H1 (cell line): ENCODE data around the gene POU3F2. TPM values are rescaled to one million over a fixed set of nuclear protein-coding genes. Genes with fewer than 3 reads are reported as not detected.

Experiments
- POLR2AphosphoS5 ChIP-seq: IDR thresholded peaks from 2 replicates; pipeline ENCODE4 v1.6.1; 2011; ENCODE audit warnings: low read depth, low read length
- RNF2 ChIP-seq: fragments of 200-900, 300-1000 bp; sonication (generic); IDR thresholded peaks from 2 replicates; pipeline ENCODE4 v1.7.1; 2016; ENCODE audit warnings: borderline replicate concordance, low read depth, mild to moderate bottlenecking, antibody characterized with exemption, low read length; ENCODE audit not compliant: poor library complexity, severe bottlenecking; ENCODE audit errors: missing control alignments
- TCF12 ChIP-seq: IDR thresholded peaks from 2 replicates; pipeline ENCODE4 v1.6.1; 2011; ENCODE audit warnings: low read depth, mild to moderate bottlenecking, low read length
- polyA plus RNA-seq, 7 experiments: library from polyadenylated mRNA; depleted of rRNA in 3 of 7; stranded (reverse) in 5 of 7; unstranded in 2 of 7; fragments of >200 nt in 5 of 7; fragments of 200-250 nt in 2 of 7; gene quantifications; 1 replicate in 5 of 7; 2 replicates in 1 of 7; 4 replicates in 1 of 7; pipeline versions ENCODE4 v1.2.1 to v1.2.3, GENCODE V29; 2011 to 2013; ENCODE audit warnings: missing spikeins in 2 of 7, mixed read lengths in 2 of 7
- total RNA-seq: library from RNA; stranded (reverse); fragmentation: NEBNext Ultra II Directional; extraction: Animal tissue kit (Norgen Biotek cat#: 25700); gene quantifications from 2 replicates; pipeline ENCODE4 v1.2.1, GENCODE V29; 2021
- TF ChIP-seq, protein P1 (sequence below): IDR thresholded peaks from 2 replicates; pipeline ENCODE4 v1.6.1; 2012; ENCODE audit warnings: low read length, inconsistent platforms

The POU3F2 gene
- total and polyA plus RNA-seq, 2 of the 8 experiments (the other 6 are each of a cell fraction or from before 2014, with no cell fraction given), result 0.09 to 0.35 TPM

GRCh38 chr6:98841621-98842341 is 7.4 kb downstream of the POU3F2 start (continued):
- no peak for TF ChIP-seq POLR2AphosphoS5
- TF ChIP-seq RNF2, result no peak
- 0 out of 2 replicates have a peak, but pooled peaks have one; percentile 3 for TF ChIP-seq TCF12
- TF ChIP-seq, protein P1, sequence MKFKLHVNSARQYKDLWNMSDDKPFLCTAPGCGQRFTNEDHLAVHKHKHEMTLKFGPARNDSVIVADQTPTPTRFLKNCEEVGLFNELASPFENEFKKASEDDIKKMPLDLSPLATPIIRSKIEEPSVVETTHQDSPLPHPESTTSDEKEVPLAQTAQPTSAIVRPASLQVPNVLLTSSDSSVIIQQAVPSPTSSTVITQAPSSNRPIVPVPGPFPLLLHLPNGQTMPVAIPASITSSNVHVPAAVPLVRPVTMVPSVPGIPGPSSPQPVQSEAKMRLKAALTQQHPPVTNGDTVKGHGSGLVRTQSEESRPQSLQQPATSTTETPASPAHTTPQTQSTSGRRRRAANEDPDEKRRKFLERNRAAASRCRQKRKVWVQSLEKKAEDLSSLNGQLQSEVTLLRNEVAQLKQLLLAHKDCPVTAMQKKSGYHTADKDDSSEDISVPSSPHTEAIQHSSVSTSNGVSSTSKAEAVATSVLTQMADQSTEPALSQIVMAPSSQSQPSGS, result no peak
